HG03095 (cell line): Measurements from ENCODE around the gene RNF215.
"Not testable (repeated sequence)": the region's sequence is repeated elsewhere in the genome, so short reads cannot be mapped to it uniquely, and the experiment has no call there.

ENCODE experiments used
- ATAC-seq: cut with Tn5 transposase; IDR thresholded peaks from one replicate; pipeline ENCODE4 v1.9.1; 2021; ENCODE audit warnings: moderate library complexity; ENCODE audit not compliant: unreplicated experiment

The RNF215 gene

DNA sequence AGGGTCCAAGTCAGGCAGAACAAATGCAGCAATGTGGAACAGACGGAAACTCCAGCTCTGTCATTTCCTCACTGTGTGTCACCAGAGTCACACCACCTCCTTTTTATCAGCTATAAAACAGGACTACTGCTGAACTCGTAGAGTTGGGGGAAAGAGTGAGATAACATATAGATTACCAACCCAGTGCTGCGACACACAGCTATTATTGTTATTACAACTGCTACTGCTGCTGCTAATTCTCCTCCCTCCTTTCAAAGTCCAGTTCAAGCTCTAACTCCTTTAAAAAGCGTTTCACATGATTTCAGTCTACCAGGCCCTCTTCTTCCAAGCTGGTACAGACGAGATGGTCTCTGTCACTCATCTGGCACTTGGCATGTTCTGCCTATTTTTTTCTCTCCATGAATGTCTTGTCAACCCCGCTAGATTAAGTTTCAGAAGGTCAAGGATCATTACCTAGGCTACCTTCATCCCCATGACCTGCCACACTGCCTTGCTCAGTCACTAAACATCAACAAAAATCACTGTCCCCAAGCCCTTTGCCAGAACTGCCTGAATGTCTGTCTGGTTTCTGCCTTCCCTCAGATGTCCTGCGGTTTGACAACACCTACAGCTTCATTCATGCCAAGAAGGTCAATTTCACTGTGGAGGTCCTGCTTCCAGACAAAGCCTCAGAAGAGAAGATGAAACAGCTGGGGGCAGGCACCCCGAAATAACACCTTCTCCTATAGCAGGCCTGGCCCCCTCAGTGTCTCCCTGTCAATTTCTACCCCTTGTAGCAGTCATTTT, 34.7 kb upstream of the RNF215 start:
- ATAC-seq, result no peak

DNA sequence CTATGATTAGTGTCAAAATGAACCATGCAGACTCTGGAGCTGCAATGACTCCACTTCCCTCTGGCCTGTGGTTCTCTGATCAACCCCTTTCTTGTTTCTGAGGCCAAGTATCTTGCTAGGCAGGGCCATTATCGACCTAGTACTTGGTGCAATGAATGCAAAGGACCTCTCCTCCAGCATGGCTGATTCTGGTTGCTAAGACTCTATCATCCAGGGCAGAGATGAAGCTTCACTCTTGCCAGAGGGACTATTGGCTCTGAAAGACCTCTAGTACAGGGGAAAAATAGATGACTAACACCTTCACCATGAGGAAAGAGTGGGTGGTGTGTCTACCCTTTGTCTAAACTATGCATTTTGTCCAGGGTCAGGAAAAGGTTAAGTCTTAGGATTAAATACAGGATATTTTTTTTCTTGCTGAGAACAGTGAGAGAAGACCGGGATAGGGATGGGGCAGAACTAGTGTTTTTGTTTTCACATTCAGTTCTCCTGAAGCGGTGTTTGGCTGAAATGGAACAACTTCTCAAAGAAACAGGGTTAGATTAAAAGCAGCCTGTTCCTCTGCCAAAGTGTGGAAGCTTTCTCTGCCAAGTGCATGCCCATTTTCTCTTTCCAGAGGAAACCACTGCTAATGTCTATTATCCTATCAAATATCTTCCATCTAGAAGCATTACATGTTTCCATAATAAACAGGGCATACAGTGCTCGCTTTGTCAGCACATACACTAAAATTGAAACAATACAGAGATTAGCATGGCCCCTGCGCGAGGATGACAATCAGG, 33.3 kb upstream of the RNF215 start:
- ATAC-seq, result no peak

DNA sequence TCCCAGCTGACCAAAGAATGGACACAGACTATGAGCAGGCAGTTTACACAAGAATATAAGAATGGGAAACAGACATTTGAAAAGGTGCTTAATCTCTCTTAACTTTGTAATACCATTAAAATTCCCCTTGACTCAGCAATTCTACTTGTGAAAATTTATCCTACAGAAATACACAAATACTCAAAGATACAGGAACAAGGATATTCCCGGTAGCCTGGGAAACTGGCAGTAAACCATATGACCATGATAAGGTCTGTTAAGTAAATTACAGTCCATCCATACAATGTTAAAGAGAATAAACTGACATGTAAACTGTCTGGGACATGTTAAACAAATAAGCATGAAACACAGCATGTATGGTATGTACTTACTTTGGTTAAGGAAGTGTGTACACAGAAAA, 29.6 kb upstream of the RNF215 start:
- no peak for ATAC-seq

DNA sequence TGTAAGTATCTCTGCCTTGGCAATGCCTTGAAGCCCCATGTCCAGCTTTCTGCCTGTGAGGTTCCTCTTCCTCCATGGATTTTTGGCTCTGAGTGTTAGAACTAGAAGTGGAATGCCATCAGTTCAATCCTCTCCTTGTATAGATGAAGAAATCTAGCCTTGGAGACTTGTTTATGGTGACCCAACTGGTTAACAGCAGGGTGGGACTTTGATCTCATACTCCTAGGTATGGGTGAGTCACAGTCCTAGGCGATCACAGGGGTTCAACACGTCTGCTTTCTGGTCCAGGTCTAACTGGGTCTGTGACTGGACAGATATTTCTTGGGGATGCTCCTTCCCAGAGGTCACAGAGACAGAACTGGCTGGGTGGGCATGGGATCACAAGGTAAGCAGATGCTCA, 29.2 kb upstream of the RNF215 start:
- ATAC-seq, result no peak

DNA sequence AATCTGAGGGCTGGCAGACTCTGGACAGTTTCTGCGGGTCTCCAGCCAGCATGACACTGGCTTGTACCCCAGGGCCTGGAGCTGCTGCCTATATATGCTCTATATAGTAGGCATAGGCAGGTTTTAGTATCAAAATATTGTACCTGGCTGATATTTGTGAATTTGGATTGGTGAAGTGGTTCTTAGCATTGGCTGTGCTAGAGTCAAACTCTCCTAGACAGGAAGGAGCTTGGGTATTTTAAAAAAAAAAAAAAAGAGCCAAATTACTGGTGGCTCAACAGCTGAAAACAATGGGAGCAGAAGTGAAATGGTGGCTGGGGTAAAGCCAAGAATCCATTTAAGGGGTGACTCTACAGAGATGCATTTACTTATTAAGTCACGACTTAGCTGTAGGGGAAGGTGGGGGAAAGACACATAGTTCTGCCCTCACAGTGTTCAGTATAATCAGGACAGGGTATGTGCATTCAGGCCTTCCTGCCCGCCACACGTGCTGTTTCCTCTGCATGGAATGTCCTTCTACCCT, 27.4 kb upstream of the RNF215 start:
- no peak for ATAC-seq

DNA sequence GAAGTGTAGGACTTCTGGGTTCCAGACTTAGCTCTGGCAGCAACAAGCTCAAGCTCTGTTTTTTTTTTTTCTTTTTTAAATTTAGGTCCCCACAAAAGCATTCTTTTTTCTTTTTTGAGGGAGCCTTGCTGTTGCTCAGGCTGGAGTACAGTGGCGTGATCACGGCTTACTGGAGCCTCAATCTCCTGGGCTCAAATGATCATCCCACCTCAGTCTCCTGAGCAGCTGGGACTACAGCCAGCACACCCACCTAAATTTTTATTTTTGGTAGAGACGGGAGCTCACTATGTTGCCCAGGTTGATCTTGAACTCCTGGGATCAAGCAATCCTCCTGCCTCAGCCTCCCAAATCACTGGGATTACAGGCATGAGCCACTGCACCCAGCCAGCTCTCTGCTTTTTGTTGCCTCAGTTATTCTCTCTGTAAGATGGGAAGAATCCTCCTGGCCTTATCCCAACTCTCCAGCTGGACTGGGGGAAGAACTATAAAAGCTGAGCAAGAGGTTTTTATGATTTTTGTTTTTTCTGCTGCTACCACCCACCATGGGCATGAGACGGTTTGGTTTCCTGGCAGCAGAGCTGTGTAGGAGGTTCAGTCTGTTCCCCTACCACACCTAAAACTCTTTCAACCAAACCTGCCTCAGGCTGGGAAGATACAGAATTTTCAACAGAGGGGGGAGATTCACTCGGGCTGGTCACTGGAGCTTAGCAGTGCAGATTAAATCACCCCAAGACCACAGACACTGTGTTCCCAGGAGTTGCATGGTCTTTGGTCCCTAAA, 26.7 kb upstream of the RNF215 start:
- no peak for ATAC-seq

DNA sequence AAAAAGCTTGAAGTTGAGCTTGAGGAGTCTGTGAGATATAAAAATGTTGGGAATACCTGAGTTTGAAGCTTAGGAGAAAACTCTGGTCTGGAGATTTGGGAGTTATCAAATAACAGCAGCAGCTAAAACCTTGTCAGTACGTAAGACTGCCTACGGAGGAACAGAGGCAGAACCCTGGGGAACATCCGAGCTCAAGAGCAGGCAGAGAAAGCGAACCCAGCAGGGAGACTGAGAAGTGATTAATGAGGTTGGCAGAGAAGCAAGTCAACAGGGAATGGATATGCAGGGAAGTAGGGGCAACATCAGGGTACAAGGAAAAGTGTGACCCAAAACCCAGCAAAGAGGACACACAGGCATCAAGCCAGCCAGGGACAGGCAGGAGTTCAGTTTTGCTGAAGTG, 25.8 kb upstream of the RNF215 start:
- no peak for ATAC-seq

DNA sequence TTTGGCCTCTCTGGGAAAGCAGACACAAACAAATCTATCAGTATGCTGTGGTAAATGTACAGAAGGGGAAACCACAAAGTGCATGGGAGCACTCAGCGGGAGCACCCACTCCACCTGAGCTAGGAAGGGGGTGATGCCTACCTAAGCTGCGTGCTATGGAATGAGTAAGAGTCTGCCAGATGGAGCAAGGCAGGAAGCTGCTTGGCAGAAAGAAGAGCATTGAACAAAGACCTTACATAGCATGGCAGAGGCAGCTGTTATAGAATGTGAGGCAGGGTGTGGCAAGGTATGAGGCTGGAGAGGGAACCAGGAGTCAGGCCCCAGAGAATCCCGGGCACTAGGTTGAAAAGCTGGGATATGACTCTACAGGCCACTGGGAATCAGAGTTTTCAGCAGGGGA, 24.6 kb upstream of the RNF215 start:
- ATAC-seq, result no peak

DNA sequence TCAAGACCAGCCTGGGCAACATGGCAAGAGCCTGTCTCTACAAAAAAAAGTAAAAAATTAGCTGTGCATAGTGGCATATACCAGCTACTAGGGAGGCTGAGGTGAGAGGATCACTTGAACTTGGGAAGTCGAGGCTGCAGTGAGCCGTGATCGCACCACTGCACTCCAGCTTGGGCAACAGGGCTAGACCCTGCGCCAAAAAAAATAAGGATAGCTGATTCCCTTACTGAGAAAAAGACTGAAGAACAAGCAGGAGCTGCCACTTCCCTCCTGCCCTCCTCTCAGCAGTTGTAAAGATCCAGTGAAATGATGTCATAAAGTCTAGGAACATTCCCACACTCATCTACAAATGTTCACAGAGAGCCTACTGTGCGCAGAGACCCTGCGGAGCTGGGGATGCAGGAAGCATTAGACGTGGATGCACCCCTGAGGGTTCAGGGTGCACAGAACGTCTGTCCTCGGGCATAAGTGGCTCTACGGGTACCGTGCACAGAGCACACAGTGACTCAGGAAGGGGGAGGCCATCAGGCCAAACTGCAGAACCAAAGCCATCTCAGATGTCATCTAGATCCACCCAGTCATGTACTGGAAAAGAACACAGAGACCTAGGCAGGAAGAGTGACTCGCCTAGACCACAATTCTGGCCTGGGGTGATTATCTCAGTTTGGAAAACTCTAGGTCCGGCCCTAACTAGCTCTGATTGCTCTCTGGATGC, 21.3 kb upstream of the RNF215 start:
- ATAC-seq, result no peak

DNA sequence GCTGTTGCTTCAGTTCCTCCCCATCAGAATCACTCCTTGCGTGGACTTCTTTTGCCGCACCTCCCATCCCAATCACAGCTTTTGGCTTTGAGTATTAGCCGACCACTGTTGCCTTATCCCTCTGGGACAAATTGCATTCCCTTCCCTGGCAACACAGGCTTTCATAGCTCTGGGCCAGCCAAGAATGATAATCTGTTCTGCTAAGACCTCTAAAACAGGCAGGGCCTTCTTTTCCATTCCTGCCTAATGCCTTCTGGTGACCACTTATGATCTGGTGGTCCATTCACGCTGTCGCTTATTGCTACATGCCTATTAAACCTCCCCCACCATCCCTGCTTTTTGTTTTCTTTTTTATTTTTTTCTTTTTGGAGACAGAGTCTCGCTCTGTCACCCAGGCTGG, 19.2 kb upstream of the RNF215 start:
- ATAC-seq, result no peak

DNA sequence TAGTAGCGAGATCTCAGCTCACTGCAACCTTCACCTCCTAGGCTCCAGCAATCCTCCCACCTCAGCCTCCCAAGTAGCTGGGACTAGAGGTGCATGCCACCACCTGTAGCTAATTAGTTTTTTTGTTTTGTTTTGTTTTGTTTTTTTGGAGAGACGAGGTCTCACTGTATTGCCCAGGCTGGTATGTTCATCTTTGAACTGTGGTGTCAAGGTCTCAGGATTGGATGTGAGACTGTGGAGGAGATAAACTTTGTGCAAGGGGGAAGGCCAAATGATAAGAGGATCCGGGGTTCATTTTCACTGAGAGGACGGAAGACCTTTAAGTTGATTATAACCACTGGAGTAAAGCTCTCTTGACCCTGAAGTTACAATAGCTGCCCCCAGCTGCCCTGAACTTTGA, 18.5 kb upstream of the RNF215 start:
- ATAC-seq, result no peak

DNA sequence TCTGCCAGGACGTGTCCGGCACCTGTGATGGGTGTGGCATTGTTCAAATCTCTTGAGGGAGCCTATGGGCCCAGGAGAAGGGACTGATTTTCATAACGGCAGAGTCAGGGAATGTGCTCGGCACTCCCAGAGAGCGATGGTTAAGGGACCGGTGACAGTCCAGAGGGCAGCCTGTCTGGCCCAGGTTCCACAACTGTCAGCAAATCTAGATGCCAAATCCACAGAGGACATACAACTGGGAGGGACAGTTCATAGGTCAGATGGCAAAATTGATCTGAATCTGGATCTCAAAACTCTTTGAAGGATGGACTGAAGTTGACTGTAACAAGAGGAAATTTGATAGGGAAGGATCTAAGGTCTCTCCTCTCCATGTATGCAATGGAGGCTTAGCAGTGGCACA, 17.1 kb upstream of the RNF215 start:
- no peak for ATAC-seq

DNA sequence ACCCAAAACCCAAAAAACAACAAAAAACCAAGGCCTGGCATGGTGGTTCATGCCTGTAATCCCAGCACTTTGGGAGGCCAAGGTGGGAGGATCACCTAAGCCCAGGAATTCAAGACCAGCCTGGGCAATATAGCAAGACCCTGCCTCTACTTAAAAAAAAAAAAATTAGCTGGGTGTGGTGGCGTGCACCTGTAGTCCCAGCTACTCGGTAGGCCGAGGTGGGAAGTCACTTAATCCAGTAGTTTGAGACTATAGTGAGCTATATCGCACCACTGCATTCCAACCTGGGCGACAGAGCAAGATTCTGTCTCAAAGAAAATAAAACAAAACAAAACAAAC, 15.5 kb upstream of the RNF215 start:
- ATAC-seq, result not testable (repeated sequence)

DNA sequence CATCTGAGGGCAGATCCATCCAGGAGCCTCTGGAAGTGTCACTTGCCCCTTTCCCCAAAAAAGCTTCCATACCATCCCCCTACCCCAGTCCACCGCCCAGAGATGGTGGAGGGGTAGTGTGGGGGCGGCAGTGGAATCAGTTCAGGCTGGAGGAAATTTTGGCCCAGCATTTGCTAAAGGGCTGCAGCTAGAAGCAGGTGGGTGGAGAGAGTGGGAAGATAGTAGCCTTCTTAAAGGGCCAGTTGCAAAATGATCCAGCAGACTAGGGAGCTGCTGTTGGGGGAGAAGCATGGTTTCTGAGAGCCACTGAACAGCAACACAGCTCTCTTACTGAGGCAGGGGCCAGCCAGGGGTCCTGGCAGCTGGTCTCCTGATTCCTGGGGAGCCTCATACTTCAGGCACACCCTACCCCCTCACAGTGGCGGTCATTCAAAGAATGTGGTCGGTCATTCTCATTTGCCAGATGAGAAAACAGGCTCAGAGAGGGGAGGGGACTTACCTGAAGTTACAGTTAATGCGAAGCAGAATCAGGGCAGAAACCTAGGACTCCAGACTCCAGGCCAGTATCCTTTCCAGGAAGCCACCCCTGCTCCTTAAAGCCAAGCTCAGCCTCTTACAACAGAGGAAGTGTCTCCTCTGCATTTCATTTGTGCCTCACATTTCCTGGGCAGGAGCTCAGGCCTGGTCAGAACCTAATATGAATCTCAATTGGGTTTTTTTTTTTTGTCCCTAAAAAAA, 15.0 kb upstream of the RNF215 start:
- no peak for ATAC-seq

DNA sequence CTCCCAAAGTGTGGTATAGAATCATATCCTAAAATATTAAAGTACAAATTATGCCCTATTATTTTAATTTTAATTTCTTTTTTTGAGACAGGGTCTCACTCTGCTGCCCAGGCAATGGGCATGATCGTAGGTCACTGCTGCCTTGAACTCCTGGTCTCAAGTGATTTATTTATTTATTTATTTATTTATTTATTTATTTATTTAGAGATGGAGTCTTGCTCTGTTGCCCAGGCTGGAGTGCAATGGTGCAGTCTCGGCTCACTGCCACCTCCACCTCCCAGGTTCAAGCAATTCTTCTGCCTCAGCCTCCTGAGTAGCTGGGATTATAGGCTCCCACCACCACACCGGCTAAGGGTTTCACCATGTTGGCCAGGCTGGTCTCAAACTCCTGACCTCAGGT, 13.8 kb upstream of the RNF215 start:
- ATAC-seq, result not testable (repeated sequence)

DNA sequence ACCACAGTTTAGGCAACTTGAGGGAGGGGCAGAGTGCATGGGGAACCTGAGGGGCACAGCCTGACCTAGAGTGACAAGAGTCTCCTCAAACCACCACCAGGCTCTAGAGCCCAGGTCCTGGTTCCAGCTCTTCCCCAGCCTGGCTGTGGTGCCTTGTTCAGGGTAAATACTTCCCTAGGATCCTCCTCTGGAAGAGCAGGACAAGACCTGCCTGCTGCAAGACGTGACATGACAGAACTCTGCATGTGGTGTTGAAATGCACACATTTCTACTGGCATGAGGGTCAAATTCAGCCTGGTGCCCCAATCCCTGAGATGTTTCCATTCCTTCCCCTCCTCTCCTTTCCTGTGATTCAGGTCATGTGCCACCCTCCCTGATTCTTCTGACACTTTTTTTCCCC, 12.9 kb upstream of the RNF215 start:
- no peak for ATAC-seq

DNA sequence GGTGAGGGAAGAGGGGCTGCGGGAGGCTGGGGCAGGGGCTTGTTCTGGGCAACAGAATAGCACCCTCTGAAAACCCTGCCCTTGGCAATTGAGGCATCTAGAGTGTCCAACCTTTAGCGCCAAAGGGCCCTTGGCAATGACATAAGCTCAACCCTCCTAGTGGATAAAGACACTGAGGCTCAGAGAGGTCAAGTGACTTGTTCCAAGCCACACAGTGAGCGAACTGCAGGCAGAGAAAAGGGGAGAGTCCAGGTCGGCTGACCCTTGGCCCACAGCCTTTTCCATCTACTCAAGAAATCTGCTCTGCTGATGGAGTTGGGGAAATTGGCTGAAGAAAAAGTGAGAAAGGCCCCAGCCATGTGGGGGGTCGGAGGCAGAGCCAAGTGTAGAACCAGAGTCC, 12.5 kb upstream of the RNF215 start:
- no peak for ATAC-seq

DNA sequence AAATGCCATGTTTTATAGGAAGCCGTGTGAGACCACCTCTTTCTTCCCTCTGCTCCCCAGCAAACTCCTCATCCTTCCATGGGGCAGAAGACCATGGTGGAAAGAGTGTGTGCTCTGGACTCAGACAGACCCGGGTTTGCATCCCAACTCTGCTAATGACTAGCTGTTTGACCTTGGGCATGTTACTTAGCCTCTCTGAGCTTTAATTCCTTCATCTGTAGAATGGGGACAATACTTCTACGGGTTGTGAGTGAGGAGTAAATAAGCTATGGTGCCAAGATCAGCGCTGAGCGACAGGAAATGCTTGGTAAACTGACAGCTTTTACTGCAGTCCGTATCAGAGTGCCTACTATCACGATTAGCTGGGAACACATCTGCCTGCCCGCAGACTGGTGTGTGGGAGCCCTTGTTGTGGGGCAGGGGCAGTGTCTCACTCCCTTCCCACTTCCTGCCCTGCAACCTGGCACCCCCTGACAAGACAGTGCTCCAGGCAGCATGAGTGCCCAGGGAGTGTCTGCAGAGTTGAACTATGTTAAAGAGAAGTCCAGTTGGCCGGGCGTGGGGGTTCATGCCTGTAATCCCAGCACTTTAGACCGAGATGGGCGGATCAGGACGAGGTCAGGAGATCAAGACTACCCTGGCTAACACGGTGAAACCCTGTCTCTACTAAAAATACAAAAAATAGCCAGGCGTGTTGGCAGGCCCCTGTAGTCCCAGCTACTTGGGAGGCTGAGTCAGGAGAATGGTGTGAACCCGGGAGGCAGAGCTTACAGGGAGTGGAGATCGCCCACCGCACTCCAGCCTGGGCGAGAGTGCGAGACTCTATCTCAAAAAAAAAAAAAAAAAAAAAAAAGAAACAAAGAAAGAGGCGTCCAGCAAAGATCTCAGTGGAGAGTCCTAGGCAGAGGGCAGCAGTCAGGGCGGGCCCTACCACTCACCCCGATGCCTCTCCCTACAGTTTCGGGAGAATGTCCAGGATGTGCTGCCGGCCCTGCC, 11.8 kb upstream of the RNF215 start:
- ATAC-seq, result no peak
